ENCODE data around the gene SORCS2. TPM values are rescaled to one million over a fixed set of nuclear protein-coding genes. Genes with fewer than 3 reads are reported as not detected.

Gene SORCS2
- total RNA-seq, 6 experiments from 2014 or later: 0.18 to 6.2 (median 3.1) TPM

- no peak for ATAC-seq
- intact Hi-C loops (cut with DNase I): no loop called here
Measured at GRCh38 chr4:7301846-7302630, 109.7 kb downstream of the SORCS2 start.

DNA sequence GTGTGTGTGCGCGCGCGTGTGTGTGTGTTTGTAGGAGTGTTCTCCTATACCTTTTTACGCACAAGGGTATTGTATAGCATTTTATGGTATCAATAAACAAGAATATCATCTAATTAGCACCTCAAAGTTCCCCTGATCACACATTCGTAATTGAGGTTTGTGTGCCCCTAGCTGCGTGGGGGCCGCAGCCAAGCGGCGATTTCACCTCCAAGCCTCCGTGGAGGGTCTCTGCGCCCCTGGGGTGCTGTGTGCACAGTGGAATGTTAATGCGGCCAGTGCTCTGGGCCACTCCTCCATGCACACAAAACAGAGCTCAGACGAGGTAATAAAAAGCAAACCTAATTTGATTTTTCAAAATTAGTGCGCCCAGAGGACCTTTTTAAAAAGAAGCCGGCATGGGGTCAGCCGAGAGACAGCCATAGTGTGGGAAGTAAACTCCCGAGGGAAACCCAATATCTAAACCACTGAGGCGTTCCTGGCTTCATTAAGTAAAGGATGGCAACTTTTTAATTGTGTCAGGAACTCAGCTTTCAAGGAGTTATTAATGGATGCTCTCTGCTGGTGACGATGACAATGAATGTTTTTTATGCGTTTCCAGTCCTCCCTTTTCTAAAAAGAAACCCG lies 110.6 kb downstream of the SORCS2 start:
- Histone ChIP-seq H3K4me1 (no peaks in the 10 kb centered on the region), H3K27ac (no peak overlapping the region), H3K4me3 (no peak overlapping the region), H3K36me3 (no peaks in the 10 kb centered on the region), H3K27me3 (no peaks in the 10 kb centered on the region), H3K9me3 (no peaks in the 10 kb centered on the region)
- no peak for TF ChIP-seq POLR2A (IDR thresholded peaks at IDR 0.05)
- TF ChIP-seq, protein P1, sequence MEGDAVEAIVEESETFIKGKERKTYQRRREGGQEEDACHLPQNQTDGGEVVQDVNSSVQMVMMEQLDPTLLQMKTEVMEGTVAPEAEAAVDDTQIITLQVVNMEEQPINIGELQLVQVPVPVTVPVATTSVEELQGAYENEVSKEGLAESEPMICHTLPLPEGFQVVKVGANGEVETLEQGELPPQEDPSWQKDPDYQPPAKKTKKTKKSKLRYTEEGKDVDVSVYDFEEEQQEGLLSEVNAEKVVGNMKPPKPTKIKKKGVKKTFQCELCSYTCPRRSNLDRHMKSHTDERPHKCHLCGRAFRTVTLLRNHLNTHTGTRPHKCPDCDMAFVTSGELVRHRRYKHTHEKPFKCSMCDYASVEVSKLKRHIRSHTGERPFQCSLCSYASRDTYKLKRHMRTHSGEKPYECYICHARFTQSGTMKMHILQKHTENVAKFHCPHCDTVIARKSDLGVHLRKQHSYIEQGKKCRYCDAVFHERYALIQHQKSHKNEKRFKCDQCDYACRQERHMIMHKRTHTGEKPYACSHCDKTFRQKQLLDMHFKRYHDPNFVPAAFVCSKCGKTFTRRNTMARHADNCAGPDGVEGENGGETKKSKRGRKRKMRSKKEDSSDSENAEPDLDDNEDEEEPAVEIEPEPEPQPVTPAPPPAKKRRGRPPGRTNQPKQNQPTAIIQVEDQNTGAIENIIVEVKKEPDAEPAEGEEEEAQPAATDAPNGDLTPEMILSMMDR (IDR thresholded peaks at IDR 0.05): no peak
- no peak for DNase-seq
- WGBS (ENCODE audit: insufficient coverage, low coverage, low lambda C conversion rate, missing lambda C conversion rate): 71% methylated on average over 12 of the region's 22 CpGs
- intact Hi-C loops (cut with DNase I): no loop called here
- ATAC-seq: no peak

More at GRCh38 chr4:7301846-7302630, 109.7 kb downstream of the SORCS2 start:
- H3K9me3 ChIP-seq: no peaks in the 10 kb centered on the region
- H3K36me3 ChIP-seq: no peaks in the 10 kb centered on the region
- 83% methylated on average over 16 of the region's 20 CpGs for WGBS (ENCODE audit: insufficient coverage, low coverage, low lambda C conversion rate, missing lambda C conversion rate)
- no peaks in the 10 kb centered on the region for H3K27me3 ChIP-seq
- H3K4me3 ChIP-seq: no peak overlapping the region
- no peak for TF ChIP-seq POLR2A (IDR thresholded peaks at IDR 0.05)
- TF ChIP-seq, protein P1 (IDR thresholded peaks at IDR 0.05): no peak
- DNase-seq: no peak
- no peaks in the 10 kb centered on the region for H3K4me1 ChIP-seq
- no peak overlapping the region for H3K27ac ChIP-seq

DNA sequence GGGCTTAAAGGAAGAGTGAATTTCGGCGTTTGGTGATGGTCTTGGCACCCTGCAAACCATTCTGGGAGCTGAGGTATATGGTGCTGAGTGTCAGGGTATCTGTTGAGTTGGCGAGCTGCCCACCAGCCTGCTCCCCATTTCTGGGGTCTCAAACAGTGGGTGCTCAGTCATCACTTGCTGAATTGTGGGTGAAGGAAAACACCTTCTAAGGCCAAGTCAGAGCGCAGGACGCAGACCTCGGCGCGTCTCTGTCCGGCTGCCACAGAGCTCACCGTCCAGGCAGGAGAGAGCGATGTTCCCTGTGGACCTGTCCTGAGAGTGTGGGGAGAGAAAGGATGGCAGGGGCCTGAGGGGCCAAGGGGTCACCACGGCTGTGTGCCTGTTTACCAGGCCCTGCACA lies 111.2 kb downstream of the SORCS2 start:
- DNase-seq (no peak), ATAC-seq (no peak)
- H3K27me3 ChIP-seq: no peaks in the 10 kb centered on the region
- H3K4me1 ChIP-seq: no peaks in the 10 kb centered on the region
- H3K9me3 ChIP-seq: no peaks in the 10 kb centered on the region
- TF ChIP-seq, protein P1 (IDR thresholded peaks at IDR 0.05): no peak
- no peak for TF ChIP-seq POLR2A (IDR thresholded peaks at IDR 0.05)
- no peak overlapping the region for H3K27ac ChIP-seq
- no peak overlapping the region for H3K4me3 ChIP-seq
- 59% methylated on average over 3 of the region's 12 CpGs for WGBS (ENCODE audit: insufficient coverage, low coverage, low lambda C conversion rate, missing lambda C conversion rate)
- no peaks in the 10 kb centered on the region for H3K36me3 ChIP-seq
- intact Hi-C loops (cut with DNase I): no loop called here

GRCh38 chr4:7304436-7304835 lies 112.1 kb downstream of the SORCS2 start:
- no peak overlapping the region for H3K27ac ChIP-seq
- no peaks in the 10 kb centered on the region for H3K27me3 ChIP-seq
- intact Hi-C loops (cut with DNase I): no loop called here
- H3K4me3 ChIP-seq: no peak overlapping the region
- ATAC-seq: no peak
- H3K36me3 ChIP-seq: no peaks in the 10 kb centered on the region
- no peak for DNase-seq
- H3K9me3 ChIP-seq: no peaks in the 10 kb centered on the region
- H3K4me1 ChIP-seq: no peaks in the 10 kb centered on the region
- TF ChIP-seq, protein P1 (IDR thresholded peaks at IDR 0.05): no peak
- no peak for TF ChIP-seq POLR2A (IDR thresholded peaks at IDR 0.05)
- WGBS (ENCODE audit: insufficient coverage, low coverage, low lambda C conversion rate, missing lambda C conversion rate): 60% methylated on average over 2 of the region's 10 CpGs

Data from right lobe of liver (tissue), 6 donors.